PFSK-1 (cell line): ENCODE data around the gene IRAK1BP1.

ENCODE experiments used
- FOXP2 ChIP-seq: optimal IDR thresholded peaks from 2 replicates; pipeline ENCODE3; 2011; ENCODE audit warnings: borderline replicate concordance, control low read depth, inconsistent platforms; ENCODE audit not compliant: insufficient read depth; ENCODE audit errors: extremely low read length, extremely low read depth
- POLR2AphosphoS5 ChIP-seq: IDR thresholded peaks from 2 replicates; pipeline ENCODE4 v1.6.1; 2012; ENCODE audit warnings: low read depth, mild to moderate bottlenecking, control low read depth, low read length, moderate library complexity
- SIN3A ChIP-seq: IDR thresholded peaks from 2 replicates; pipeline ENCODE4 v1.6.1; 2012; ENCODE audit warnings: mild to moderate bottlenecking, low read length, moderate library complexity, borderline replicate concordance; ENCODE audit not compliant: insufficient read depth
- TAF1 ChIP-seq: IDR thresholded peaks from 2 replicates; pipeline ENCODE4 v1.6.1; 2012; ENCODE audit warnings: low read length, control low read depth, borderline replicate concordance; ENCODE audit not compliant: insufficient read depth
- TF ChIP-seq, protein P1 (sequence below), 2 experiments: IDR thresholded peaks; 2 replicates each; pipeline versions ENCODE4 v1.6.1 to v1.8.0; 2011 to 2012; ENCODE audit warnings: low read depth in 2 of 2, low read length in 2 of 2, control low read depth in 1 of 2, inconsistent platforms in 1 of 2, mild to moderate bottlenecking in 1 of 2, moderate library complexity in 1 of 2; ENCODE audit not compliant: insufficient read depth in 1 of 2

DNA sequence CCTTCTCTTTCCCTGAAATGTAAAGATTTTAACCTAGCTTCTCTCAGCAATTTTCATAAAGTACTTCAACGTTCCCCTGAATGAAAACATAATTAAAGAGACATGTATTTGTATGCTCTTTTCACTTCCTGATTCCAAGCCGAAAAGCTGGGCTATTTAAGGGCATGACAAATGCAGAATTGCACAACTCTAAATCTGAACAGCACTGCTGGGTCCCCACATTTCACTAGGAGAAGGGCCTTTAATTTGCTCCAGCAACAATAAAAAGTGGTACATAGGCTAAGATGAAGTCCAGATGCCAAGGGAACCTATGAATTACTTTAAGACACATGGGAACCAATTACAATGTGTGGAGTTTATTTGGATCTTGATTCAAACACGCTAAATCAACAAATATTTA is 42.0 kb downstream of the IRAK1BP1 start:
- TF ChIP-seq POLR2AphosphoS5: no peak
- TF ChIP-seq TAF1: no peak
- TF ChIP-seq, protein P1, sequence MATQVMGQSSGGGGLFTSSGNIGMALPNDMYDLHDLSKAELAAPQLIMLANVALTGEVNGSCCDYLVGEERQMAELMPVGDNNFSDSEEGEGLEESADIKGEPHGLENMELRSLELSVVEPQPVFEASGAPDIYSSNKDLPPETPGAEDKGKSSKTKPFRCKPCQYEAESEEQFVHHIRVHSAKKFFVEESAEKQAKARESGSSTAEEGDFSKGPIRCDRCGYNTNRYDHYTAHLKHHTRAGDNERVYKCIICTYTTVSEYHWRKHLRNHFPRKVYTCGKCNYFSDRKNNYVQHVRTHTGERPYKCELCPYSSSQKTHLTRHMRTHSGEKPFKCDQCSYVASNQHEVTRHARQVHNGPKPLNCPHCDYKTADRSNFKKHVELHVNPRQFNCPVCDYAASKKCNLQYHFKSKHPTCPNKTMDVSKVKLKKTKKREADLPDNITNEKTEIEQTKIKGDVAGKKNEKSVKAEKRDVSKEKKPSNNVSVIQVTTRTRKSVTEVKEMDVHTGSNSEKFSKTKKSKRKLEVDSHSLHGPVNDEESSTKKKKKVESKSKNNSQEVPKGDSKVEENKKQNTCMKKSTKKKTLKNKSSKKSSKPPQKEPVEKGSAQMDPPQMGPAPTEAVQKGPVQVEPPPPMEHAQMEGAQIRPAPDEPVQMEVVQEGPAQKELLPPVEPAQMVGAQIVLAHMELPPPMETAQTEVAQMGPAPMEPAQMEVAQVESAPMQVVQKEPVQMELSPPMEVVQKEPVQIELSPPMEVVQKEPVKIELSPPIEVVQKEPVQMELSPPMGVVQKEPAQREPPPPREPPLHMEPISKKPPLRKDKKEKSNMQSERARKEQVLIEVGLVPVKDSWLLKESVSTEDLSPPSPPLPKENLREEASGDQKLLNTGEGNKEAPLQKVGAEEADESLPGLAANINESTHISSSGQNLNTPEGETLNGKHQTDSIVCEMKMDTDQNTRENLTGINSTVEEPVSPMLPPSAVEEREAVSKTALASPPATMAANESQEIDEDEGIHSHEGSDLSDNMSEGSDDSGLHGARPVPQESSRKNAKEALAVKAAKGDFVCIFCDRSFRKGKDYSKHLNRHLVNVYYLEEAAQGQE (IDR thresholded peaks at IDR 0.05; ENCODE audit: insufficient read depth in 1 of 2, low read depth in 2 of 2, low read length in 2 of 2): no peak
- TF ChIP-seq SIN3A: no peak
- no peak for TF ChIP-seq FOXP2
